Neuronal stem cell (in vitro differentiated cells): ENCODE measurements around the gene BBS12.

Source experiments
- DNase-seq: peaks from one replicate; pipeline ENCODE4 v3.0.0-alpha.2; 2013; ENCODE audit warnings: low spot score
- H2AFZ ChIP-seq: one replicate; pipeline ENCODE4 v1.6.1; 2013; ENCODE audit warnings: mild to moderate bottlenecking, low read length, inconsistent platforms
- H2AK5ac ChIP-seq: 2 replicates; pipeline ENCODE4 v1.6.1; 2013; ENCODE audit warnings: low read depth, mild to moderate bottlenecking, inconsistent platforms, low read length, moderate library complexity, mixed read lengths
- H2BK120ac ChIP-seq: 2 replicates; pipeline ENCODE4 v1.6.1; 2013; ENCODE audit warnings: low read depth, mild to moderate bottlenecking, inconsistent platforms, low read length, moderate library complexity, mixed read lengths
- H2BK12ac ChIP-seq: one replicate; pipeline ENCODE4 v1.6.1; 2013; ENCODE audit warnings: low read length, inconsistent platforms
- H2BK15ac ChIP-seq: 2 replicates; pipeline ENCODE4 v1.6.1; 2013; ENCODE audit warnings: mild to moderate bottlenecking, low read length, inconsistent platforms, mixed read lengths
- H2BK5ac ChIP-seq: one replicate; pipeline ENCODE4 v1.6.1; 2013; ENCODE audit warnings: inconsistent platforms, mild to moderate bottlenecking, low read length, moderate library complexity
- H3K14ac ChIP-seq: one replicate; pipeline ENCODE4 v1.6.1; 2013; ENCODE audit warnings: low read length, inconsistent platforms
- H3K18ac ChIP-seq: 2 replicates; pipeline ENCODE4 v1.6.1; 2013; ENCODE audit warnings: low read length, inconsistent platforms
- H3K23ac ChIP-seq: 2 replicates; pipeline ENCODE4 v1.6.1; 2013; ENCODE audit warnings: low read depth, mild to moderate bottlenecking, mixed read lengths, low read length, inconsistent platforms; ENCODE audit not compliant: poor library complexity
- H3K27ac ChIP-seq: replicated peaks from 3 replicates; pipeline ENCODE4 v1.5.1; 2013; ENCODE audit warnings: low read length, inconsistent platforms
- H3K27me3 ChIP-seq, 3 experiments: 2 replicates each; pipeline ENCODE4 v1.6.1; 2013; ENCODE audit warnings: low read length in 3 of 3, mild to moderate bottlenecking in 2 of 3, inconsistent platforms in 1 of 3, low read depth in 1 of 3, mixed read lengths in 1 of 3, moderate library complexity in 1 of 3; ENCODE audit not compliant: control insufficient read depth in 3 of 3, insufficient read depth in 3 of 3
- H3K36me3 ChIP-seq, 2 donors: replicated peaks in 1 of 2; 2 replicates each; pipeline ENCODE4 v1.6.1; 2013; ENCODE audit warnings: low read length in 2 of 2; ENCODE audit not compliant: control insufficient read depth in 2 of 2, insufficient read depth in 2 of 2
- H3K4ac ChIP-seq: 2 replicates; pipeline ENCODE4 v1.6.1; 2013; ENCODE audit warnings: inconsistent platforms, mild to moderate bottlenecking, low read length, moderate library complexity
- H3K4me1 ChIP-seq, 2 donors: 1 replicate in 1 of 2; 2 replicates in 1 of 2; pipeline ENCODE4 v1.6.1; 2013; ENCODE audit warnings: low read length in 2 of 2, low read depth in 1 of 2; ENCODE audit not compliant: control insufficient read depth in 2 of 2, insufficient read depth in 1 of 2
- H3K4me2 ChIP-seq: one replicate; pipeline ENCODE4 v1.6.1; 2013; ENCODE audit warnings: mild to moderate bottlenecking, low read length, inconsistent platforms; ENCODE audit not compliant: insufficient read depth, poor library complexity, severe bottlenecking
- H3K4me3 ChIP-seq, 2 donors: 2 replicates each; pipeline ENCODE4 v1.5.1; 2013; ENCODE audit warnings: low read length in 2 of 2, mild to moderate bottlenecking in 2 of 2, inconsistent platforms in 1 of 2, moderate library complexity in 1 of 2
- H3K79me1 ChIP-seq: one replicate; pipeline ENCODE4 v1.6.1; 2013; ENCODE audit warnings: low read depth, mild to moderate bottlenecking, inconsistent platforms, low read length, moderate library complexity
- H3K9ac ChIP-seq: one replicate; pipeline ENCODE4 v1.6.1; 2013; ENCODE audit warnings: mild to moderate bottlenecking, low read depth, low read length, inconsistent platforms; ENCODE audit not compliant: poor library complexity
- H3K9me3 ChIP-seq, 2 donors: replicated peaks in 1 of 2; 2 replicates each; pipeline versions ENCODE3 to v1.6.1; 2013; ENCODE audit warnings: low read length in 2 of 2, mild to moderate bottlenecking in 2 of 2, inconsistent platforms in 1 of 2, low read depth in 1 of 2, mixed read lengths in 1 of 2, moderate library complexity in 1 of 2; ENCODE audit not compliant: control insufficient read depth in 2 of 2, insufficient read depth in 1 of 2
- H4K8ac ChIP-seq: one replicate; pipeline ENCODE4 v1.6.1; 2013; ENCODE audit warnings: low read depth, mild to moderate bottlenecking, inconsistent platforms, low read length, moderate library complexity
- H4K91ac ChIP-seq: one replicate; pipeline ENCODE4 v1.6.1; 2013; ENCODE audit warnings: low read length, low read depth, mild to moderate bottlenecking, inconsistent platforms; ENCODE audit not compliant: poor library complexity
- WGBS, 2 donors: extraction: QIAGEN DNeasy Blood & Tissue Kit; methylation state at CpG; one replicate each; pipeline ENCODE4 v1.1.7; 2013; ENCODE audit warnings: missing lambda C conversion rate in 2 of 2, mixed read lengths in 1 of 2; ENCODE audit not compliant: insufficient read length in 2 of 2, insufficient replicate concordance in 1 of 2; ENCODE audit errors: extremely low coverage in 2 of 2; 5-methylcytosine and 5-hydroxymethylcytosine counted together

Gene BBS12

GRCh38 chr4:122739174-122739573 is 6.7 kb downstream of the BBS12 start:
- Histone ChIP-seq H2BK12ac (no peak overlapping the region), H3K4me1 (no peaks in the 10 kb centered on the region), H3K36me3 (peaks cover 4 to 12% of the 10 kb centered on the region in 2 donors), H4K91ac (no peak overlapping the region), H2AK5ac (no peak overlapping the region), H3K79me1 (no peaks in the 10 kb centered on the region), H3K23ac (no peak overlapping the region), H3K18ac (no peak overlapping the region), H3K14ac (no peak overlapping the region), H3K27ac (no peak overlapping the region), H4K8ac (no peak overlapping the region), H3K4me2 (no peak overlapping the region), H3K27me3 (no peaks in the 10 kb centered on the region), H2BK15ac (no peak overlapping the region), H2BK5ac (no peak overlapping the region), H2AFZ (no peak overlapping the region), H2BK120ac (no peak overlapping the region), H3K9ac (no peak overlapping the region), H3K4me3 (no peak overlapping the region), H3K9me3 (peaks cover 2 to 7% of the 10 kb centered on the region in 2 donors), H3K4ac (no peak overlapping the region)
- no peak for DNase-seq

GRCh38 chr4:122742933-122743829 is 10.7 kb downstream of the BBS12 start:
- Histone ChIP-seq H2BK120ac (no peak overlapping the region), H2BK12ac (no peak overlapping the region), H3K4me3 (no peak overlapping the region), H3K4me2 (no peak overlapping the region), H3K79me1 (no peaks in the 10 kb centered on the region), H3K4me1 (no peaks in the 10 kb centered on the region), H3K27me3 (no peaks in the 10 kb centered on the region), H3K4ac (no peak overlapping the region), H3K36me3 (peaks cover 4 to 12% of the 10 kb centered on the region in 2 donors), H2BK5ac (no peak overlapping the region), H3K23ac (no peak overlapping the region), H3K9me3 (no peaks in the 10 kb centered on the region), H2AFZ (no peak overlapping the region), H2AK5ac (no peak overlapping the region), H3K18ac (no peak overlapping the region), H4K91ac (no peak overlapping the region), H3K27ac (no peak overlapping the region), H2BK15ac (no peak overlapping the region), H3K14ac (no peak overlapping the region), H3K9ac (no peak overlapping the region), H4K8ac (no peak overlapping the region)
- no peak for DNase-seq
- WGBS, 2 donors = no CpG with 5 or more reads among the region's 15 CpGs

GRCh38 chr4:122744229-122744628 is 11.7 kb downstream of the BBS12 start:
- Histone ChIP-seq H3K23ac (no peak overlapping the region), H3K27ac (no peak overlapping the region), H2BK5ac (no peak overlapping the region), H3K4me3 (no peak overlapping the region), H3K79me1 (no peaks in the 10 kb centered on the region), H3K4me1 (no peaks in the 10 kb centered on the region), H3K14ac (no peak overlapping the region), H3K4ac (no peak overlapping the region), H2AFZ (no peak overlapping the region), H4K91ac (no peak overlapping the region), H4K8ac (no peak overlapping the region), H2BK15ac (no peak overlapping the region), H3K36me3 (peaks cover 4 to 12% of the 10 kb centered on the region in 2 donors), H2AK5ac (no peak overlapping the region), H2BK120ac (no peak overlapping the region), H3K18ac (no peak overlapping the region), H3K9me3 (no peaks in the 10 kb centered on the region), H3K4me2 (no peak overlapping the region), H3K9ac (no peak overlapping the region), H2BK12ac (no peak overlapping the region), H3K27me3 (no peaks in the 10 kb centered on the region)
- no peak for DNase-seq
- no CpG with 5 or more reads among the region's 1 CpG for WGBS, 2 donors

- no CpG with 5 or more reads among the region's 2 CpGs for WGBS, 2 donors
- no peak overlapping the region for H3K4me3 ChIP-seq
- DNase-seq = no peak
- H3K4ac ChIP-seq = no peak overlapping the region
- no peak overlapping the region for H2BK12ac ChIP-seq
- no peak overlapping the region for H2AFZ ChIP-seq
- no peak overlapping the region for H3K23ac ChIP-seq
- no peak overlapping the region for H2BK5ac ChIP-seq
- no peak overlapping the region for H3K18ac ChIP-seq
- no peaks in the 10 kb centered on the region for H3K79me1 ChIP-seq
- H2AK5ac ChIP-seq = no peak overlapping the region
- H3K27ac ChIP-seq = no peak overlapping the region
- no peaks in the 10 kb centered on the region for H3K27me3 ChIP-seq
- H2BK15ac ChIP-seq = no peak overlapping the region
- no peak overlapping the region for H4K8ac ChIP-seq
- H3K9ac ChIP-seq = no peak overlapping the region
- no peak overlapping the region for H4K91ac ChIP-seq
- H3K9me3 ChIP-seq = no peaks in the 10 kb centered on the region
- no peak overlapping the region for H3K14ac ChIP-seq
- no peak overlapping the region for H2BK120ac ChIP-seq
- peaks cover 4 to 12% of the 10 kb centered on the region in 2 donors for H3K36me3 ChIP-seq
- no peak overlapping the region for H3K4me2 ChIP-seq
- no peaks in the 10 kb centered on the region for H3K4me1 ChIP-seq
These were observed 14.0 kb downstream of the BBS12 start for GRCh38 chr4:122746485-122746965.
